Raji (cell line): ENCODE measurements around the gene PTCH1.

Experiments
- POLR2A ChIP-seq: IDR thresholded peaks from 2 replicates; pipeline ENCODE4 v1.6.1; 2011; ENCODE audit warnings: low read depth, low read length, control low read depth; ENCODE audit not compliant: insufficient read depth

PTCH1 gene

DNA sequence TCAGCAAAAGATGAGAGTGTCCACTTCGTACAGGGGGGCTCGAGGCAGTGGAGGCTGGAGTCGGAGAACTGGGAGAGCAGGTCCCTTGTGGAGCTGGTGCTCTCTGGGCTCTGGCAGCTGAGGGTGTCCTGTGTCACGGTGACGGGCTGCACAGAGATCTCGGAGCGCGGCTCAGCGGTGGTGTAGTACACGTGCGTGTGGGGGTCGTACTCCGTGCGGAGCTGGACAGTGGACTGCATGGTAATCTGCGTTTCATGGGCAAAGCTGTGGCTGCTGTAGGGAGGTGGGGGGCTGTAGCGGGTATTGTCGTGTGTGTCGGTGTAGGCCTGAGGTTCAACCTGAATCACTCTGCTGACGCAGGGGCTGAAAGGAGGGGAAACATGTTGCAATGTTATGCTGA, 48.0 kb downstream of the PTCH1 start:
- TF ChIP-seq POLR2A: no peak

DNA sequence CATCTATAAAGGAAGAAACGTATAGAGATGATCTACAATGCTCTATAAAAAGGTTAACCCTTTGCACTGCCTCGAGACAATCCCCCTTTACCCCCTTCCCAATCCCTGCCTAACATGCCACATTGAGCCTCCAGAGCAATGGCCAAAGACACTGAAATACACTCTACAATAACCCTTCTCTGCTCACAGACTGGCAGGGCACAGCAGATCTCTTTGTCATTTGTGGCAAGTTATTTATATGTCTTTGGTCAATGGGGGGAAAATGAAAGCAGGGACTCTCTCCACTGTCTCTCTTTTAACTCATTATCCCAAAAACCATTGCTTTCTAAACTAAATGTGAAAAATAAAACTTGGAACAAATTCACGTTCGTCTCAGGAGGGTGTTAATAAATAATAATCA, 51.7 kb downstream of the PTCH1 start:
- TF ChIP-seq POLR2A: no peak

DNA sequence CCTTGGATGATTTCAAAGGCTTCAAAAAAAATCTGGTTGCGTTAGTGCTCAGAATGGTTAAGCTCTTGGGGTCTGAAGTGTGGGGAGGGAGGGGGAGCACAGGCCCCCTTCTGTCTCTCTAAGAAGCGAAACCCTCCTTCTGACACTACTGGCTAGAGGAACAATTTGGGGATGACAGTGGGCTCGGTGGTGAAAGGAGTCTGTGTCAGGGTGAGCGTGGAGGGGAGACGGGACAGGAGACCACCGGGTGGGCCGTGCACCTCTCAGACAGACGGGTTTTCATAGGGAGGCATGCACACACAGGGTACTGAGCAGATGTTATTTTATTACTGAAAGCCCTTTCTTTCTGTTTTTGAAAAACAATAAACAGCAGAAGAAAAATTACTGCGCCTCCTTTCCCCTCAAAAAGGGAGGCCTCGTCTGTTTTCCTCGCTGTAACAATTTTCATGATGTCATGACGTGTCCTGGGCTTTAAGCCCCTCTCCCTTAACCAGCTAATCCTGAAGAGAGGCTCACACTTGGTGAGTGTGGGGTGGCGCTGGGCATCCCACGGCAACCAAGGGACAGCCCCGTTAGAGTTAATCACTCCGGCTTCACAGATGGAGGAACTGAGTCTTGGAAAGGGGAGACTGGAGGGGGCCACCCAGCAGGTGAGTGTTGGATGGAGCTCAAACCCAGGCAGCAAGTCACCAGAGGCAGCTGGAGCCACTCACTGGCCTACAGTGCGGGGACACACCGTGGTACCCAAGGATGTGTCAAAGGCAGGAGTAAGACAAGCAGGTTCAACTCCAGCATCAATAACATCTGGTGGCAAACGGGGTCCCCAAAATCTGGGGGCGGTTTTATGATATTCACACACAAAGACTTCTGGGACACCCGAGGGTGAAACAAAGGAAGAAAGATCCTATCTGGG, 53.4 kb downstream of the PTCH1 start:
- TF ChIP-seq POLR2A: no peak

DNA sequence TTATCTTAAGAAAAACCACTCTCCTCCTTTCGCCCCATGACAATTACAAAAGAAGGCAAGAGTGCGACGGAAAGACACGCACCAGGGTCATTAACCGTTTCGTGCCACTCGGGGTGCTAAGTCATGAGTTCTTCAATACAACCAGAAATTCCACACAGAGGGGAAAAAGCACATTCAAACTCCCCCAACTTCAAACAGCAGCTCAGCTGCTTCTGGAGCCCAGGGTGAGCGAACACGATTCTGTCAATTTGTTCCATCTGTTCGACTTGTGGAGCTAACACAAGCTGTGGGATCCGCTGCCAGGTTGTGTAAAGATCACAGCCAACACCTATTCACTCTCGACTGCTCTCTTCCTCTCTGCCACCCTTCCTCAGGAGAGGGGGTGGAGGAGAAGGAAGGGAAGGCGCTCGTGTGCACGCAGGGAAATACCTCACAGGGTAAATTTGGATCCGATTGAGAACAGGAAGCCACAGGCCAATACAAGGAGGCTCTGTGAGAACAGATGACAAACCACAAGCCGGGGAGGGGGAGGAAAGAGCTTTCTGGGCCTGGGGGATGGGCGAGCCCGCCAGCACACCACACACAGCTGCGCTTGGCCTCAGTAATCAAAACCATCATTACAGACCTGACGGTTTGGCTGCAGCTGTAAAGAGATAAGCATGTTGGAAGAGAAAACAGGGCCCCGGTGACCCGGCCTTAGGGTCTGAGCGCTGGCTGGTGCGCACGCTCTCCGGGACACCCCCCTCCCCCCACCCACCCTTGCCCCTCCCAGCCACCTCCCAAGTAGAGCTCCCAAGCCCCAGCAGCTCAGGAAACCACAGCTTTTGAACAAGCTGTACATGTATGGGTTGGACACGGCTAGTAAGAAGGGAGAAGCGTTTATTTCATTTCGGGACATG, 54.3 kb downstream of the PTCH1 start:
- peak; percentile 19; the same call in 1 of the 2 replicates for TF ChIP-seq POLR2A

DNA sequence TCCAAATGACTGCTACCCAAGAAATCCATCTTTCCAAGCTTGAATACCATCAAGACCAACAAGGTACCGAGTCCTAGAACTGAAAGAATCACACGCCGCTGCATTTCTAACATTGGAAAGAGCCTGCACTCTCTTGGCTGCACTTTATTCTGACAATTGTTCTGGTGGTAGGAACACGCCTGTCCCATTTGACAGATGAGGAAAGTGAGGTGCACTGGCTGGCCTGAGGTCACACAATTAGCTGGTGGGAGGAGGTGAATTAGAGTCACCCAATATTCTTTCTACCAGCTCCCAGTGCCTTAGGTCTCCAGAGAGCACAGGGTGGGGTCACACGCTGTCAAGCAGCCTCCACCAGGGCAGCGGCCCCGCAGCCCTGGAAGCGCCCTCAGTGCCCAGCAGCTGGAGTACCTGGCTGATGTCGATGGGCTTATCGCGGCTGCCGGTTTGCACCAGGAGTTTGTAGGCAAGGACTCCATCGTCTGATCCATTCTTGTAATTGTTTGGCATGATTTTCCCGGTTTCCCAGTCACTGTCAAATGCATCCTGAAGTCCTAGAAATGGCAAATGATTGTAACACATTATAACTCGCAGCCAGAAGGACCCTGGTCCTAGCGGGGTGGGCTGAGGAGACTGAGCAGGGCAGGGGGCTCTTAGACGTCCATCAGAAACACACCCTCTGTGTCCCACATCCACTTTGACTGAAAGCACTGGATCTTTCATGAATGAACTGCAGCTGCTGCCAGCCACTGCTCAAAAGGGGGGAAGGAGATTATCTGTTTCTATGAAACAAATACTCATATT, 55.1 kb downstream of the PTCH1 start:
- no peak for TF ChIP-seq POLR2A

DNA sequence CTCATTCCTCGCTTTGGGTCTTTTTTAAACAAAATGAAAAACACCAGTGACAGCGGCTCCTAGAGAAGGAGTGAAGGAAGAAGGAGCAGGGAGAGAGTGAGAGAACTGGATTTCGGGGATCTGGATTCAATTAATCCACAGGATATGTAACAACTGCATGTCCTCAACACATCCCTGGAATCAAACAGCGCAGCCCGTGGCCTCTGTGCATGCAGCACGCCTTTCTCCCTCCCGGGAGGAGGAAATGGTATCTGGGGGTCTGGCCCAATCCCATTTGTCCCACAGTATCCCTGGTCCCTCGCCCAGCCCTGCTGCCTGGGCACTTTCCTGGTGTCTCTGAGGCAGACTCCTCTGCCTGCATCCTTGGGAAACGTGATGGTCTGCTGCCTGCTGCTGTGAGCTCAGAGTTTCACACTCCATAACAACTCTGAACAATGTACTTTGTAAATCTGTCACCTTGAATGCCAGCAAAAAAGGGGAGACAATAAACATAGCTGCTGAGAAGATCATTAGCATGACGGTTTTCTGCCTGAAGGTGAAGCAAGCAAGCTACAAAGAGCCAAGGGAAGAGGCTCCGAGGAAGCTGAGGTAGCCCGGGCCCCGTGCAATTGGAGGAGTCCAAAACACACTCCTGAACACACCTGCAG, 56.1 kb downstream of the PTCH1 start:
- no peak for TF ChIP-seq POLR2A

DNA sequence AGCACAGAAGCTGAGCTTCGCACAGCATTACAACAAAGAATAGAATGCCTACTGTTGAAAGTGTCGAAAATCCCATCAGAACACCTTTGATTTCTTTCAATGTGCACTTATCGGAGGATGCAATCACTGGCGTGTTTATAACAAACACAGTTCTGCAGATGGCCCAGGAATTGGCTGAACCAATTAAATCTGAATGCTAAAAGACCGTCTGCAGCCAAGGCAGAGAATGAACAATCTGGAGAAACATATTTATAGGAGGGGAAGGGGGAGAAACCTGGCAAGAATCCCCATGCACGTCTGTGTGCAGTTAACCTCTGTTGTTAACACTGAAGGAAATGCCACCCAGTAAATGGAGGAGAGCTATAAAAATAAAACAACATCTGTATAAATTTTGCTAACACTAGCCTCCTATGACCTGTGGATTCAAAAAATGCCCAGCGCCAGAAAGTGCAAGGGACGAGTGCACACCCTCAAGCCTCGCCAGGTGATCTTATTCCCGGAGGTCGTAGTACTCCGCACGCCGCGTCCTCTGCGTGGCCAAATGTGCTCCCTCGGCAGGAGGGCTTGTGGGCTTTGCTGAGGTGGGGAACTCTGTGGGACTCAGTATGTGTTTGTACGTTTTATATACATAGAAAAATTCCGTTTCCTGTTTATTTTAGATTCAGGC, 56.8 kb downstream of the PTCH1 start:
- TF ChIP-seq POLR2A: no peak

DNA sequence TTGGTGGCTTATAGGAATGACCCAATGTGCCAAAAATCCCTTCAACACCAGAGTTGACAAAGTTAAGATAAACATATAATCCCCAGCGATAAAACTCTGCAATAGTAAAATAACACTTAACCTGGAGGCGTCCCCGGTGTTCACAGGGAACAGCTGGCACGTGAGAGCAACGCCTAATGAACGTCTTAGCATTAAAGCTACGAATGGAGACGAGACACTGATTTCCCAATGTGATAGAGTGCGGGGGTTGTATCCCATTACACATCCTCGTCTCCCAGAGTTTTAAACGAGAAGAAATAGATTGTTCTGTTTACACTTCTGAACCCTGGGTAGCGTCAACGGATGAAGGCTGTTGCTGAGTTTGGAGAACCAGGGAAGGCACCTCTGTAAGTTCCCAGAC, 57.6 kb downstream of the PTCH1 start:
- no peak for TF ChIP-seq POLR2A

DNA sequence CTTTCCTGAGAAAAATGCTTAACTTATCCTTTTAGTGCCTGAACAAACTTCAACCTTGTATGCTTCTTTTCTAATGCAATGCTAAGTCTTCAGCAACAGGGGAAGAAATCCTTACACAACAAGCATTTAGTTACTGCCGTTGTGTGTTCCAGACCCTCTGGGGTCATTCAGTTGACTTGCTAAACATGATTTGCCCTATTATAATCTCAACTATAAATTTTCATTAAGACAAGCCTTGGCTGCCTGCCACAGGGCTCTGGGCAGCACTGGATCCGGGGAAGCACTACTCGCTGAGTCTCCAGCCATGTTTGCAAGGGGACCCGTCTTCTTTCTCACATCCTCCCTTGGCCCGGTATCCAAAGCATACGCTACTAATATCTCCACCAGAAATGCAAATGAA, 58.1 kb downstream of the PTCH1 start:
- TF ChIP-seq POLR2A: no peak

DNA sequence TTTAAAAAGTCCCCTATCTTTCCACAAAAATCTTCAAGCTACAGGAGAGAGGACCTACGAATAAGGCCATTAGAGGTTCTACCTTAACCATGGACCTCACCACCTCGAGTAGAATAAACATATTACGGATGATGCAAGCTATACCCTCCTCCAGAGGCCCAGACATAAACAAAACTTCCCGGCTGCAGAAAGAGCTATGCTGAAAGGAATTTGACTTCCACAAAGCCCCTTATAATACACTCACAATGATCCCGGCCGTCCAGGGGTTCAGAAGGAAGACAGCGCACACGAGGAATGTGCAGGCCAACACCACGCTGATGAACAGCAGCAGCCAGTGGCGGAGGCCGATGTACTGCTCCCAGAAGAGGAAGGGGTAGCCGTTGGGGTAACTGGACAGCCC, 59.0 kb downstream of the PTCH1 start:
- no peak for TF ChIP-seq POLR2A

DNA sequence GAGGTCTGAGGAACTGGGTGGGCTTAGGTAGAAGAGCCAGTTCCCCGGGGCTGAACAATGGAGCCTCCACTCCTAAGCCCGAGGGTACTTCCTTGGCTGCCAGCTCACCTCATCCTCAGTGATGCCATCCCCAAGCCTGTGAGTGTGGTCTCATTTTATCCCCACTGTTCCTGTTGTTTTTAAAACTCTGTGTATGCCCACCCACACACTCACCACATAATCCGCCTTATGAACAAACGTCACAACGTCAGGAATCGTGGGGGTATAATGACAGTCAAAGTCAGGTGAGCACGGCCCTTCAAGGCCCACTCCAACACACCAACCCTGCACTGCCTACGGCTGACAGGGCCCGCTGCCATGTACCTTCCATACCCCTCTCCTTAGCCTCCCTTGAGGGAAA, 61.1 kb downstream of the PTCH1 start:
- TF ChIP-seq POLR2A: no peak

DNA sequence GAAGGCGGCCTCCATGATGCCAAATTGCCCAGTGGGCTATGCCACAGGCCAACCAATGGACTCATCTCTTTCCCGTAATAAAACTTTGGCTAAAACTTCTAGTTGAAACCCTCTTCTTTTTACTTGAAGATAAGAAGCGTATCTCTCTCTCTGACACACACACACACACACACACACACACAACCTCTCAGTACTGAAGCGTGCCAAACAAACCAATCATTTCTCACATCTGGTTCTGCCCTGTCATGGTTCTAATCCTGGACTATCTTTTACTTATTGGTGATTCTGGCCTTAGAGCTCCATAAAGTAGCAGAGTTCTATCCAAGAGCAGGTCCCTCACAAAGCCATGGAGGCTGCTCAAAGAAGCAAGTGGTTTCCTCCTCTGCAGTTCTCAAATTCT, 64.6 kb downstream of the PTCH1 start:
- no peak for TF ChIP-seq POLR2A

DNA sequence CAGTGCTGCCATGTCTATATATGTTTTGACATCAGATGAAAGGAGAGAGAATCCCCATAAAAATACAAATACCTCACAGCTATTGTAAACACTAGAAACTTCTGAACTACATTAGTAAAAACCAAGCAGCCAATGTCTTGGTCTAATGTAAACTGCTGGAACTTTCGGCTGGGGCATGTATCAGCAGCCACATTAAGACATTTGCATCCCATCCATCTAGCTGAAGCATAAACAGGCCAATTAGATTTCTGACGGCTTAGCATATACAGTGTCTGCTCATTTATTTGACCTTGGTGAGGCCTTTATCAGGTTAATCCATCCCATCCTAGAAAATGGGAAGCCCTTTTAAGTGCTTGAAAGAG, 65.7 kb downstream of the PTCH1 start:
- TF ChIP-seq POLR2A: no peak
